HG03103 (cell line): ENCODE data around the gene FMOD.
"Not testable (repeated sequence)": the region's sequence is repeated elsewhere in the genome, so short reads cannot be mapped to it uniquely, and the experiment has no call there.

Source experiments
- ATAC-seq: cut with Tn5 transposase; IDR thresholded peaks from one replicate; pipeline ENCODE4 v1.9.1; 2021; ENCODE audit warnings: low read depth; ENCODE audit not compliant: unreplicated experiment

The FMOD gene

GRCh38 chr1:203327684-203328457, 23.1 kb downstream of the FMOD start:
- peak; percentile 24 for ATAC-seq

- peak; percentile 57 for ATAC-seq
These were observed 23.9 kb downstream of the FMOD start for GRCh38 chr1:203326830-203327683.

- no peak for ATAC-seq
These were observed 25.4 kb downstream of the FMOD start for GRCh38 chr1:203325418-203326091.

- peak; percentile 26 for ATAC-seq
These were observed 25.9 kb downstream of the FMOD start for GRCh38 chr1:203325026-203325417.

- ATAC-seq, result no peak
These were observed 26.6 kb downstream of the FMOD start for GRCh38 chr1:203324105-203325025.

GRCh38 chr1:203323587-203323986, 27.3 kb downstream of the FMOD start:
- no peak for ATAC-seq

- ATAC-seq, result no peak
These were observed 28.3 kb downstream of the FMOD start for GRCh38 chr1:203322500-203323179.

GRCh38 chr1:203321273-203322052, 29.5 kb downstream of the FMOD start:
- ATAC-seq, result no peak

GRCh38 chr1:203320591-203321272, 30.2 kb downstream of the FMOD start:
- ATAC-seq, result peak; percentile 68

GRCh38 chr1:203318229-203318517, 32.7 kb downstream of the FMOD start:
- ATAC-seq, result no peak

- ATAC-seq, result no peak
These were observed 33.3 kb downstream of the FMOD start for GRCh38 chr1:203317429-203318228.

GRCh38 chr1:203316626-203317093, 34.3 kb downstream of the FMOD start:
- no peak for ATAC-seq

GRCh38 chr1:203314025-203314759, 36.7 kb downstream of the FMOD start:
- not testable (repeated sequence) for ATAC-seq

GRCh38 chr1:203311368-203312301, 39.3 kb downstream of the FMOD start:
- ATAC-seq, result no peak

- ATAC-seq, result no peak
These were observed 42.0 kb downstream of the FMOD start for GRCh38 chr1:203308923-203309331.
